ENCODE results near the gene PPP1R14B.

Gene PPP1R14B

GRCh38 chr11:64232182-64232966 is 14.4 kb downstream of the PPP1R14B start:
- no peak overlapping the region for H3K4me3 ChIP-seq (replicated peaks in 1 of 2; ENCODE audit: low read depth in 2 of 2, low read length in 2 of 2)
- no peak for TF ChIP-seq CTCF (IDR thresholded peaks at IDR 0.05; ENCODE audit: low read depth, low read length)
- no peak for DNase-seq (ENCODE audit: low read depth in 2 of 2)

- DNase-seq (ENCODE audit: low read depth in 2 of 2) = no peak
- H3K4me3 ChIP-seq (replicated peaks in 1 of 2; ENCODE audit: low read depth in 2 of 2, low read length in 2 of 2) = no peak overlapping the region
- no peak for TF ChIP-seq CTCF (IDR thresholded peaks at IDR 0.05; ENCODE audit: low read depth, low read length)
These were observed 15.2 kb downstream of the PPP1R14B start for GRCh38 chr11:64231546-64231945.

GRCh38 chr11:64230985-64231365 is 15.8 kb downstream of the PPP1R14B start:
- peak overlapping the region; percentile 73 for H3K4me3 ChIP-seq (replicated peaks in 1 of 2; ENCODE audit: low read depth in 2 of 2, low read length in 2 of 2)
- no peak for TF ChIP-seq CTCF (IDR thresholded peaks at IDR 0.05; ENCODE audit: low read depth, low read length)
- no peak for DNase-seq (ENCODE audit: low read depth in 2 of 2)

- peak; percentile 83 to 90 for DNase-seq (ENCODE audit: low read depth in 2 of 2)
- H3K4me3 ChIP-seq (replicated peaks in 1 of 2; ENCODE audit: low read depth in 2 of 2, low read length in 2 of 2) = peak within 1 kb of the TSS; percentile 73
- TF ChIP-seq CTCF (IDR thresholded peaks at IDR 0.05; ENCODE audit: low read depth, low read length) = no peak
These were observed 16.4 kb downstream of the PPP1R14B start, which contains the start of gene DNAJC4 for GRCh38 chr11:64230171-64230984. TSS of gene DNAJC4 (plus strand) at chr11:64230548. CDS start at chr11:64230855, 307 bp downstream.

- TF ChIP-seq CTCF (IDR thresholded peaks at IDR 0.05; ENCODE audit: low read depth, low read length) = no peak
- peak overlapping the region; percentile 73 for H3K4me3 ChIP-seq (replicated peaks in 1 of 2; ENCODE audit: low read depth in 2 of 2, low read length in 2 of 2)
- DNase-seq (ENCODE audit: low read depth in 2 of 2) = no peak
These were observed 17.0 kb downstream of the PPP1R14B start for GRCh38 chr11:64229744-64230170.

GRCh38 chr11:64229090-64229743 is 17.5 kb downstream of the PPP1R14B start:
- no peak for TF ChIP-seq CTCF (IDR thresholded peaks at IDR 0.05; ENCODE audit: low read depth, low read length)
- no peak overlapping the region for H3K4me3 ChIP-seq (replicated peaks in 1 of 2; ENCODE audit: low read depth in 2 of 2, low read length in 2 of 2)
- no peak for DNase-seq (ENCODE audit: low read depth in 2 of 2)
